HG03103 (cell line): ENCODE measurements around the gene ITGAX.
"Not testable (repeated sequence)": the region's sequence is repeated elsewhere in the genome, so short reads cannot be mapped to it uniquely, and the experiment has no call there.

Experiments used
- ATAC-seq: cut with Tn5 transposase; IDR thresholded peaks from one replicate; pipeline ENCODE4 v1.9.1; 2021; ENCODE audit warnings: low read depth; ENCODE audit not compliant: unreplicated experiment

ITGAX gene

GRCh38 chr16:31354394-31355291 lies at the start of gene ITGAX:
Gene ITGAX (plus strand): TSS chr16:31355176. CDS start chr16:31355255, 79 bp downstream.
- peak; percentile 56 for ATAC-seq

GRCh38 chr16:31305219-31305618 lies 49.8 kb upstream of the ITGAX start:
- no peak for ATAC-seq

- ATAC-seq: not testable (repeated sequence)
Measured at GRCh38 chr16:31308381-31308780, 46.6 kb upstream of the ITGAX start.

- no peak for ATAC-seq
Measured at GRCh38 chr16:31322500-31322899, 32.5 kb upstream of the ITGAX start.

GRCh38 chr16:31323959-31324629 lies 30.9 kb upstream of the ITGAX start:
- no peak for ATAC-seq

GRCh38 chr16:31325171-31325570 lies 29.8 kb upstream of the ITGAX start:
- ATAC-seq: no peak

GRCh38 chr16:31327646-31328225 lies 27.2 kb upstream of the ITGAX start:
- no peak for ATAC-seq

GRCh38 chr16:31328322-31329052 lies 26.5 kb upstream of the ITGAX start:
- ATAC-seq: no peak

GRCh38 chr16:31329671-31330552 lies 25.1 kb upstream of the ITGAX start:
- no peak for ATAC-seq

GRCh38 chr16:31330553-31330890 lies 24.5 kb upstream of the ITGAX start:
- ATAC-seq: no peak

GRCh38 chr16:31331141-31331764 lies 23.7 kb upstream of the ITGAX start:
- ATAC-seq: no peak

- ATAC-seq: no peak
Measured at GRCh38 chr16:31331807-31332301, 23.1 kb upstream of the ITGAX start.

- ATAC-seq: no peak
Measured at GRCh38 chr16:31332544-31332943, 22.4 kb upstream of the ITGAX start.

GRCh38 chr16:31333686-31334649 lies 21.0 kb upstream of the ITGAX start:
- no peak for ATAC-seq

GRCh38 chr16:31334934-31335333 lies 20.0 kb upstream of the ITGAX start:
- ATAC-seq: no peak

GRCh38 chr16:31335431-31335830 lies 19.5 kb upstream of the ITGAX start:
- ATAC-seq: no peak

GRCh38 chr16:31338166-31338685 lies 16.8 kb upstream of the ITGAX start:
- not testable (repeated sequence) for ATAC-seq

- ATAC-seq: peak; percentile 80
Measured at GRCh38 chr16:31344712-31345111, 10.3 kb upstream of the ITGAX start.
